Activated B cell treated with CpG ODN at 0.5 μM for 24 hours (primary cell): ENCODE measurements around the gene ZFAND2A. TPM values are rescaled to one million over a fixed set of nuclear protein-coding genes. Genes with fewer than 3 reads are reported as not detected.

ENCODE experiments used
- ATAC-seq: fragments of 200-7000 bp; cut with Tn5 transposase; one replicate; pipeline ENCODE4 v1.10.0; 2021; ENCODE audit warnings: low read depth, mild to moderate bottlenecking, moderate library complexity
- CTCF ChIA-PET: fragments of 350-600 bp; sonication (Branson Sonifier 250); formaldehyde crosslinking; loops from one replicate; lab custom pipeline; 2021; ENCODE audit warnings: antibody characterized with exemption; lab: Charles Lee
- POLR2A ChIA-PET: fragments of 350-600 bp; sonication (Branson Sonifier 250); formaldehyde crosslinking; loops from one replicate; lab custom pipeline; 2021; ENCODE audit warnings: antibody characterized with exemption; lab: Charles Lee
- DNase-seq: peaks from one replicate; pipeline ENCODE4 v3.0.0; 2022
- H3K27ac Mint-ChIP-seq: one replicate; pipeline ENCODE4 v1.8.0; 2020; ENCODE audit warnings: mixed read lengths
- H3K27me3 Mint-ChIP-seq: one replicate; pipeline ENCODE4 v1.8.0; 2021; ENCODE audit warnings: mixed read lengths
- H3K36me3 Mint-ChIP-seq: one replicate; pipeline ENCODE4 v1.8.0; 2021; ENCODE audit warnings: low read depth, mixed read lengths
- H3K4me1 Mint-ChIP-seq: one replicate; pipeline ENCODE4 v1.8.0; 2021; ENCODE audit warnings: mixed read lengths
- H3K4me3 Mint-ChIP-seq: one replicate; pipeline ENCODE4 v1.8.0; 2020; ENCODE audit warnings: mild to moderate bottlenecking, mixed read lengths
- H3K9me3 Mint-ChIP-seq: one replicate; pipeline ENCODE4 v1.8.0; 2020; ENCODE audit warnings: mixed read lengths
- intact Hi-C: fragments of 100-400 bp; cut with micrococcal nuclease; formaldehyde crosslinking; loops from one replicate; pipeline ENCODE4 v1.15.1; 2024
- total RNA-seq: library from RNA; stranded (reverse); gene quantifications from 2 replicates; pipeline ENCODE4 v1.2.3, GENCODE V29; 2022
- TF ChIP-seq, protein P1 (sequence below): fragments of 200-600 bp; IDR thresholded peaks from one replicate; pipeline ENCODE4 v1.8.0; 2022; ENCODE audit warnings: antibody characterized with exemption, mild to moderate bottlenecking

The ZFAND2A gene
- total RNA-seq, 1 donor from 2014 or later, result 21.6 TPM

DNA sequence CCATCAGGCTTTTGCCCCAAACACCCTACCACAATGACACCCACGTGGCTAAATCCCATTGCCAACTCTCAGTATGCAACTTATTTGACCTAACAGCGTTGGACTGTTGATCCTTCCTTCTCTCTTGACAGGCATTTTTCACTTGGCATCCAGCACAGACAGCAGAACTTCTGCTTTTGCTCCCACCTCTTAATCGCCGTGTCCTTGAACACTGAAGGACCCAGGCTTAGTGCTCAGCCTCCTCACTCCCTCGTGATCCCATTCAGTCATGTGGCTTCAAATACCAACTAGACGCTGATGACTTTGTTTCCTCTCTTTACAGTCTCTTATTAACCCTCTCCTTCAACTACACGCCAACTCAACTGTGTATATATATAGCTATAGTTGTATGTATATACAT, 25.0 kb downstream of the ZFAND2A start:
- intact Hi-C loops, result loop anchor here (5.0 kb wide), 2 partner anchors 258 to 318 kb away; partner anchors contain the start of gene GET4
- POLR2A ChIA-PET, result no interaction called here
- ATAC-seq (no peak), DNase-seq (no peak)
- CTCF ChIA-PET, result no interaction called here
- no peak overlapping the region for H3K4me3 Mint-ChIP-seq
- H3K4me1 Mint-ChIP-seq, result peaks cover 29% of the 10 kb centered on the region
- no peak overlapping the region for H3K27ac Mint-ChIP-seq
- no peaks in the 10 kb centered on the region for H3K36me3 Mint-ChIP-seq
- TF ChIP-seq, protein P1, sequence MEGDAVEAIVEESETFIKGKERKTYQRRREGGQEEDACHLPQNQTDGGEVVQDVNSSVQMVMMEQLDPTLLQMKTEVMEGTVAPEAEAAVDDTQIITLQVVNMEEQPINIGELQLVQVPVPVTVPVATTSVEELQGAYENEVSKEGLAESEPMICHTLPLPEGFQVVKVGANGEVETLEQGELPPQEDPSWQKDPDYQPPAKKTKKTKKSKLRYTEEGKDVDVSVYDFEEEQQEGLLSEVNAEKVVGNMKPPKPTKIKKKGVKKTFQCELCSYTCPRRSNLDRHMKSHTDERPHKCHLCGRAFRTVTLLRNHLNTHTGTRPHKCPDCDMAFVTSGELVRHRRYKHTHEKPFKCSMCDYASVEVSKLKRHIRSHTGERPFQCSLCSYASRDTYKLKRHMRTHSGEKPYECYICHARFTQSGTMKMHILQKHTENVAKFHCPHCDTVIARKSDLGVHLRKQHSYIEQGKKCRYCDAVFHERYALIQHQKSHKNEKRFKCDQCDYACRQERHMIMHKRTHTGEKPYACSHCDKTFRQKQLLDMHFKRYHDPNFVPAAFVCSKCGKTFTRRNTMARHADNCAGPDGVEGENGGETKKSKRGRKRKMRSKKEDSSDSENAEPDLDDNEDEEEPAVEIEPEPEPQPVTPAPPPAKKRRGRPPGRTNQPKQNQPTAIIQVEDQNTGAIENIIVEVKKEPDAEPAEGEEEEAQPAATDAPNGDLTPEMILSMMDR, result no peak
- no peaks in the 10 kb centered on the region for H3K9me3 Mint-ChIP-seq
- no peaks in the 10 kb centered on the region for H3K27me3 Mint-ChIP-seq

DNA sequence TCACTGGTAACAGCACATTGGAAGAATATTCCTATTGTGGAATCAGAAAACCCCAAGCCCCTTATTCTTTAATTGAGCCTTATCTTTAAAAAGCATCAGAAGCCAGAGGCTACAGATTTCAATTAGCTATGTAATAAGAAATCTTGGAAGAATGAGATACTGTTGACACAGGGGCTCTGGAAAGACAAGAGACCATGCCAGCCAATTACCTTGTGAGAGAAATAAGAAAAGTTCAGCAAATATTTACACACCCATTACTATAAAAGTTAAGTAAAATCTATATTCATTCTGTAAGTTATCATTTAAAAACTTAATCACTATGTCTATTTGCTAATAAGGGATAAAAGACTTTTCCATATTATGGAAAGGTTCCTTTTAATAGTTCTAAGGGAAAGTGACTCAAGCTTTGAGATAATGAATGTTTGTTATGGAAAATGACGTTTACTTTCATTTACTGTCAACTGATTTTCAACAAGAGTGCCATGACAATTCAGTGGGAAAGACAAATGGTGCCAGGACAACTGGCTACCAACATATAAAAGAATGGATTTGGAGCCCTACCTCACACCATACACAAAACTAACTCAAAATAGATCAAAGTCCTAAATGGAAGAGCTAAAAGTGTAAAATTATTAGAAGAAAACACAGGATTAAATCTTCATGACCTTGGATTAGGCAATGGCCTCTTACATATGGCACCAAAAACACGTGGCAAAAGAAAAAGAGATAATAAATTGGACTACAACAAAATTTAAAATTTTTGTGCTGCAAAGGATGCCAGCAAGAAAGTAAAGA, 28.3 kb downstream of the ZFAND2A start:
- no peaks in the 10 kb centered on the region for H3K9me3 Mint-ChIP-seq
- POLR2A ChIA-PET, result no interaction called here
- no peak overlapping the region for H3K27ac Mint-ChIP-seq
- TF ChIP-seq, protein P1, result no peak
- H3K4me3 Mint-ChIP-seq, result no peak overlapping the region
- H3K27me3 Mint-ChIP-seq, result no peaks in the 10 kb centered on the region
- H3K4me1 Mint-ChIP-seq, result peaks cover 1% of the 10 kb centered on the region
- H3K36me3 Mint-ChIP-seq, result peaks cover 6% of the 10 kb centered on the region
- intact Hi-C loops, result no loop called here
- ATAC-seq, result no peak
- CTCF ChIA-PET, result no interaction called here
- no peak for DNase-seq

DNA sequence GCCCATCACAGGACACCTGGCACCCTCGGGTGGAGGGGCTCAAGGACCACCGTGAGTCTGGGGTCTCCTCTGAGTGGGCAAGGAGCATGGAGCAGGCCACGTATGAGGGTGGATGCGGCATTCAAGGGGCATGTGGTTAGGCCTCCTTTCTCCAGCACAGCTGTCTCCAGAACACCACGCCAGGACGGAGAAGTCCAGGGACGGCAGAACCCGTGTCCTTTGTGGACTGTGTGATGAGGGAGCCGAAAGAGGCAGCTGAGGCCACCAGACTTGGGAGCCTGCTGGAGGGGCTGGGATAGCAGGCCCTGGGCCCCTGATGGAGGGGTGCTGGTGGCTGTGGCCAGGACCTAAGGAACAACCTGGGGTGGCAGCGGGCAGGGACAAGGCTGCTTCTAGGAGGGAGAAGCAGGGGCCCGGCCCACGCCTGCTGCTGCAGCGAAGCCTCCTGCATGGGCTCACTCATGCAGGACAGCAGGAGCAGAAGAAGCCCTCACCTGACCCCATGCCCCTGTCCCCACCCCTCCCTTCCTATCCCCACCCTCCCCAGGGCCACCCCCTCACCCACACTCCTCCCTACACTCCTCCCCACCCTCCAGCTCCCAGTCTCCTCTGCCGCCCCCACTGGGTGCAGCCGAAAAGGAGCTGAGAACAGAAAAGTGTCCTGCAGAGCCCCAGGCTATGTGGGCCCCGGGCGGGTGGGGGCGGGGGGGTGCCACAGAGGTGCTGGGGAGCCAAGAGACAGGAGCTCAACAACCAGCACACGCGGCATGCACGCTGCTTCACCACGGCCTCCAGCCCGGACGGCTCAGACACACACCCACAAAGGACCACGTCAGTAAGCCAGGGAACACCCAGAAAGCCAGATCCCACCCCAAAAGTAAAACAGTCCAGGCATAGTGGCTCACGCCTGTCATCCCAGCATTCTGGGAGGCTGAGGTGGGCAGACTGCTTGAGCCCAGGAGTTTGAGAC, 29.7 kb downstream of the ZFAND2A start:
- Mint-ChIP-seq H3K4me3 (no peak overlapping the region), H3K4me1 (no peaks in the 10 kb centered on the region), H3K27me3 (no peaks in the 10 kb centered on the region), H3K27ac (no peak overlapping the region), H3K9me3 (no peaks in the 10 kb centered on the region), H3K36me3 (peaks cover 10% of the 10 kb centered on the region)
- POLR2A ChIA-PET, result no interaction called here
- DNase-seq (no peak), ATAC-seq (no peak)
- intact Hi-C loops, result no loop called here
- TF ChIP-seq, protein P1, result no peak
- CTCF ChIA-PET, result no interaction called here

DNA sequence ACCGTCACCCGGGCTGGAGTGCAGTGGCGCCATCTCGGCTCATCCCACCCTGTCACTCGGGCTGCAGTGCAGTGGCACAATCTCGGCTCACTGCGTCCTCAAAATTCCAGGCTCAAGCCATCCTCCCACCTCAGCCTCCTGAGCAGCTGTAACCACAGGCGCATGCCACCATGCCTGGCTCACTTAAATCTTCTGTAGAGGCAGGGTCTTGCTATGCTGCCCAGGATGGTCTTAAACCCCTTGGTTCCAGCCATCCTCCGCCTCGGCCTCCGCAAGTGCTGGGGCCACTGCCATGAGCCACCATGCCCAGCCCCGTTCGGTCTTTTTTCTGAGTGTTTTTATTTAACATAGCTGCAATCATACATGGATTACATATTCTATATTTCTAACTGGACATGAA, 30.6 kb downstream of the ZFAND2A start:
- H3K27me3 Mint-ChIP-seq, result no peaks in the 10 kb centered on the region
- ATAC-seq, result no peak
- TF ChIP-seq, protein P1, result no peak
- H3K4me1 Mint-ChIP-seq, result no peaks in the 10 kb centered on the region
- CTCF ChIA-PET, result no interaction called here
- no peak overlapping the region for H3K27ac Mint-ChIP-seq
- POLR2A ChIA-PET, result no interaction called here
- no peak overlapping the region for H3K4me3 Mint-ChIP-seq
- intact Hi-C loops, result no loop called here
- H3K36me3 Mint-ChIP-seq, result peaks cover 10% of the 10 kb centered on the region
- H3K9me3 Mint-ChIP-seq, result no peaks in the 10 kb centered on the region
- DNase-seq, result no peak

DNA sequence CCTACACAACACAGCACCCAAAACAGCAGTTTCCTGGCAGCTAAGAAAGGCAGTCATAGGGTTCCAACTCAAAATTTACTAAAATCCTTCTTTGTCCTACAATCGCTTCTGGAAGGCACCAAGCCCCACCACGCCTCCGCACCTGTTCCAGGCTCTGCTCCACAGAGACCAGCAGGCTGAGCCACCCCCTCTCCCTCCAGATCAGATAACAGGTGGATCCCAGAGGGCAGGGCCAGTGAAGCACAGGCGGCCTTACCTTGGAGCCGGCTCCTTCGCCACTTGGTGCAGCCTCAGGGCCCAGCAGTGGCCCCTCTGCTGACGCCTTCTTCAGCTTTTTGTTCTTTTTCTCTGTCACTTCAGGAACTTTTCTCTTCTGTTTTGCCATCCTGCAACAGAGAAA, 33.0 kb downstream of the ZFAND2A start:
- ATAC-seq (no peak), DNase-seq (no peak)
- ChIA-PET CTCF (no interaction called here), POLR2A (no interaction called here)
- Mint-ChIP-seq H3K4me3 (no peak overlapping the region), H3K27ac (no peak overlapping the region), H3K36me3 (peaks cover 10% of the 10 kb centered on the region), H3K4me1 (peaks cover 7% of the 10 kb centered on the region), H3K27me3 (no peaks in the 10 kb centered on the region), H3K9me3 (no peaks in the 10 kb centered on the region)
- TF ChIP-seq, protein P1, result no peak
- intact Hi-C loops, result no loop called here
